HUDEP-2 (cell line): ENCODE results near the gene PPIC.
"Not testable (repeated sequence)": the region's sequence is repeated elsewhere in the genome, so short reads cannot be mapped to it uniquely, and the experiment has no call there.

ENCODE experiments used
- DNase-seq, 76 experiments: peaks; one replicate each; lab custom pipeline; 2025; ENCODE audit not compliant: unreplicated experiment in 76 of 76; lab: John Stamatoyannopoulos, UW

Gene PPIC

GRCh38 chr5:123014689-123015088 is 21.8 kb downstream of the PPIC start:
- no peak for DNase-seq

GRCh38 chr5:123012321-123012720 is 24.2 kb downstream of the PPIC start:
- DNase-seq = no peak

GRCh38 chr5:123007754-123008153 is 28.8 kb downstream of the PPIC start:
- DNase-seq = no peak

- no peak for DNase-seq
Observed at GRCh38 chr5:123007182-123007581, 29.3 kb downstream of the PPIC start.

- DNase-seq = no peak
Observed at GRCh38 chr5:123001808-123002207, 34.7 kb downstream of the PPIC start.

- no peak for DNase-seq
Observed at GRCh38 chr5:123000731-123001130, 35.8 kb downstream of the PPIC start.

GRCh38 chr5:122999947-123000563 is 36.5 kb downstream of the PPIC start:
- DNase-seq = peak in 69 of 76 experiments; percentile 3 to 74 (median 44)

- no peak for DNase-seq
Observed at GRCh38 chr5:122997294-122997693, 39.2 kb downstream of the PPIC start.

GRCh38 chr5:122996091-122996490 is 40.4 kb downstream of the PPIC start:
- no peak for DNase-seq

GRCh38 chr5:122985954-122986721 is 50.4 kb downstream of the PPIC start:
- no peak for DNase-seq

GRCh38 chr5:122985006-122985700 is 51.4 kb downstream of the PPIC start:
- DNase-seq = no peak

- no peak for DNase-seq
Observed at GRCh38 chr5:122984425-122984824, 52.1 kb downstream of the PPIC start.

GRCh38 chr5:122982376-122982775 is 54.1 kb downstream of the PPIC start:
- DNase-seq = no peak

GRCh38 chr5:122981846-122982245 is 54.7 kb downstream of the PPIC start:
- no peak for DNase-seq

GRCh38 chr5:122978644-122979297 is 57.8 kb downstream of the PPIC start:
- DNase-seq = no peak

GRCh38 chr5:122978068-122978467 is 58.5 kb downstream of the PPIC start:
- DNase-seq = no peak

- no peak for DNase-seq
Observed at GRCh38 chr5:122977319-122977718, 59.2 kb downstream of the PPIC start.

GRCh38 chr5:122974251-122974650 is 62.3 kb downstream of the PPIC start:
- DNase-seq = not testable (repeated sequence)

GRCh38 chr5:122973759-122974158 is 62.8 kb downstream of the PPIC start:
- DNase-seq = not testable (repeated sequence)
